ENCODE data around the gene KRT40. TPM values are rescaled to one million over a fixed set of nuclear protein-coding genes. Genes with fewer than 3 reads are reported as not detected.
"Not testable (repeated sequence)": the region's sequence is repeated elsewhere in the genome, so short reads cannot be mapped to it uniquely, and the experiment has no call there.

Gene KRT40
- total RNA-seq = not detected

GRCh38 chr17:40984226-40984625 lies at the start of gene KRT40:
TSS of gene KRT40 (minus strand) at chr17:40984326. CDS start at chr17:40984273, 53 bp downstream.
- no peak for DNase-seq (ENCODE audit: low spot score)

DNA sequence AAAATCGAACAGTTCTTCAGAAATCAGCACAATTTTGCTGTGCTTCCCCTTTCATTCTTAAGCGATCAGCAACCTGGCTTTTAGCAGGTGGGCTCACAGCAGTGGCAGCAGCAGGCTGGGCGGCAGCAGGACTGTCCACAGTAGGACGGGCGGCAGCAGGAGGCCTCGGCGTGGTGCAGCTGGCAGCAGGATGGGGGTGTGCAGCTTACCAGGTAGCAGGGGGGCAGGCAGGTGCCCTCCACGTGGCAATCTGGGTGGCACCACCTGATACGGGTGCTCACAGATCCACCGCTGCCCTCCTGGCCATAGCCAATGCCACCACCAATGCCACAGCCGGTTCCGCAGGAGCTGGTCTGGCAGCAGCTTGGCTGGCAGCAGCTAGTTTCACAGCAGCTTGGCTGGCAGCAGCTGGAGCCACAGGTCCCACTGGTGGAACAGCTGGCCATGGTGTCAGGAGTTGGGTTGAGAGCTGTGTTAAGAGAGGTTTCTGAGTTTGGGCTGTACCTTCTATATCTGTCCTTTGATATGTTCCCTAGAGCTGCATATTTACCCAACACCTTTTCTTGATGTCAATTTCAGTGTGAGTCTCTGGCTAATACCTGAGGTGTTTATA lies 45.6 kb upstream of the KRT40 start, which contains the start of gene KRTAP1-4:
KRTAP1-4 (minus strand) TSS at position 563 of the 613 bp plus-strand sequence; CDS start at position 446, 117 bp downstream.
- no peak for DNase-seq (ENCODE audit: low spot score)

GRCh38 chr17:41026715-41027471 lies 42.8 kb upstream of the KRT40 start, which contains the start of gene KRTAP1-5:
TSS of gene KRTAP1-5 (minus strand) at chr17:41027208. CDS start at chr17:41027155, 53 bp downstream.
- DNase-seq (ENCODE audit: low spot score) = no peak

DNA sequence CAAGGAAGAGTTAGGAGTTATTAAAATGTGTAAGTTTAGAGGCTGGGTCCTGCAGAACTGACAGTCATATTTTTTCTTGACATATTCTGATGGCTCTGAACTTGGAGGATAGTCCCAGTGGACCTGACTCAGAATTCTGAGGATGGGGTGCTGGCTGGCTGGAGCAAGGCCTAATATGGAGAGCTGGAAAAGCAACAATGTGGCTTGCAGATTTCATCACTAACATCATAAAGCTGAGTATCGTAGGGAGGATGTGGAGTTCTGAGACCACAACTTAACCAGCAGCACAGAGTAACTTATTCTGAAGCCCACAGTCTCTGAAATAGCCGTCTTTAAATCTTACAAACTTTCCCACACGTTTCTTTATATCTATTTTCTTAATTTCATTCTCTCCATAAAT lies 40.6 kb upstream of the KRT40 start:
- no peak for DNase-seq (ENCODE audit: low spot score)

DNA sequence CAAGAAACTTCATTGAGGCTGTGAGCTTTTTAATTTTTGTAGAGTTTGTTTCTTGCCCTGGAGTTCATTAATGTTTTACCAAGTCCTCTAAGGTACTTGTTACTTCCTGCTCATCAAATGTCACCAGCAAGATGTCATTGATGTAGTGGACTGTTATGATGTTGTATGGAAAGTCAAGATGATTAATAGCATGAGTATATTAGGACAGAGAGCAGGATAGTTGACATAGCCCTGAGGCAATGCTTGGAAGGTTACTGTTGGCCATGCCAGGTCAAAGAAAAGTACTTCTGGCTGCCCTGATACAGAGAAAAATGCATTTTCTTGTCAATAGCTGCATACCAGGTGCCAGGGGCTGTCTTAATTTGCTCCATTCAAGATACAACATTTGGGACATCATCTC lies 36.2 kb upstream of the KRT40 start:
- DNase-seq (ENCODE audit: low spot score) = no peak

DNA sequence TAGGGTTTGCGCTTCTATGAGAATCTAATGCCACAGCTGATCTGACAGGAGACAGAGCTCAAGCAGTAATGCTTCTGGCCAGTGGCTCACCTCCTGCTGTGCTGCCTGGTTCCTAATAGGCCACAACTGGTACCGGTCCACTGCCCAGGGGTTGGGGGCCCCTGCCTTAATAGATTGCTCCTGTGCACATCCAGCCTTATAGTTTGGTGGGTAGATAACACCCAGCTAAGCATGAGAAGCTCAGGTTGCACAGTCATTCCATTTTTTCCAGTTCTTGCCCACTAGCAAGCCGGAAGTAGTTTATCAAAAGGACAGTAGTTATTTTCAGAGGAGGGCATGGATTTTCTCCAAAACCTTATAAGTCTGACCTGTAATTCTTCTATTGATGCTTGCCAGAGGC lies 35.3 kb upstream of the KRT40 start:
- DNase-seq (ENCODE audit: low spot score) = no peak

DNA sequence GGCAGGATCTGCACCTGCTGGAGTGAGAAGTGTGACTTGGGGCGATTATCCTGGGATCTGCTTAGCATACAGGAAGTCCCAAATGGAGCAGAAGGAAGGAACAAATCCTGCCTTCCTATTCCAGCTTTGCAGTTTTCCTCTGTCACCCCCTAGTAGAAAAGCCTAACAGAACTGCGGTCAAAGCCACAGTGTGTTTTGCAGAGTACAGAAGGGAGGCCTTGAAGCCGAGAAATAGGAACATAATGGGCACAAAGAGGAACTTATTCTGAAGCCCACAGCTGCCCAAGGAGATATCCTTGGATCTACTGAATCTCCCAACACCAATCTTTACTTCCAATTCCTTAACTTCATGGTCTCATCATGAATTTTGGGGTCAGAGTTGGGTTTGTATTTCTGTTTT lies 34.4 kb upstream of the KRT40 start:
- DNase-seq (ENCODE audit: low spot score) = no peak

- DNase-seq (ENCODE audit: low spot score) = no peak
Measured at GRCh38 chr17:41016578-41017215, 32.6 kb upstream of the KRT40 start.

GRCh38 chr17:41015454-41015853 lies 31.3 kb upstream of the KRT40 start:
- no peak for DNase-seq (ENCODE audit: low spot score)

DNA sequence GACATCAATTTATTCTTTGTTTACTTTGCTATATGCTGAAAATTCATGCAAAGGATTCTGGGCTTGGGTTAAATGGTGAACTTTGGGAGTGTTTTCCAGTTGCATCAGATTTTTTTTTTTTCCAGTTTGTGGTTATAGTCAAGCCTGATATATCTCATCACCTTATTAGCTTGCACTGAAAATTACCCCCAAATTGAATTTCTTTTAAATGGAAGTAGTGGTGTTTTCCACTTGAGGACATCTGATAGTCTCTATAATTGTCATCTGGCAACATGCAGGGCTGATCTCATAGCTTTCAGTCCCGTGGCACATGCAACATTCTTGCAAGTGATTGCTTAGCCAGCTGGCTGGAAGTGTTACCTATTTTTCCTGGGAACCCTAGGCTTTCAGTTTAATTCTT lies 29.5 kb upstream of the KRT40 start:
- DNase-seq (ENCODE audit: low spot score) = no peak

- DNase-seq (ENCODE audit: low spot score) = no peak
Measured at GRCh38 chr17:41013181-41013580, 29.1 kb upstream of the KRT40 start.

- DNase-seq (ENCODE audit: low spot score) = no peak
Measured at GRCh38 chr17:41012326-41013120, 28.4 kb upstream of the KRT40 start.

GRCh38 chr17:41010441-41010840 lies 26.3 kb upstream of the KRT40 start:
- DNase-seq (ENCODE audit: low spot score) = no peak

- DNase-seq (ENCODE audit: low spot score) = no peak
Measured at GRCh38 chr17:41009936-41010335, 25.8 kb upstream of the KRT40 start.

- no peak for DNase-seq (ENCODE audit: low spot score)
Measured at GRCh38 chr17:41009301-41009760, 25.2 kb upstream of the KRT40 start.

DNA sequence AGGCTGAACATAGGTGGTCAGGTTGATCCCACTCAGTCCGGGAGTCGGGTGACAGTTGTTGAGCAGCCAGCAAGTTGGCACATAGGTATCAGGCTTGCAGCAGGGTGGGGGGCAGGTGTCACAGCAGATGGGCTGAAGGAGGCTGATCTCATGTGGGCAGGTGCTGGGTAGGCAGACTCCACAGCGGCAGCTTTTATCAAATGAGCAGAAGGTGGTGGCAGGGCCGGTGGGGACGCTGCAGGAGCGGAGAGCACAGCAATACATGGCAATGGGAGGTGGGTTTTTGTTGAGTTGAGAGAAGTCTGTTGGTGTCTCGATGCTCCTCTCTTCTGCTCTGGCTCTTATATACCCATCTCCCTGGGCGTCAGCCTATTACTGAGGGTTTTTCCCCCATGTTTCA lies 24.7 kb upstream of the KRT40 start, which contains the start of gene KRTAP3-1:
KRTAP3-1 (minus strand) TSS at position 318 of the 400 bp plus-strand sequence; CDS start at position 264, 54 bp downstream.
- no peak for DNase-seq (ENCODE audit: low spot score)

DNA sequence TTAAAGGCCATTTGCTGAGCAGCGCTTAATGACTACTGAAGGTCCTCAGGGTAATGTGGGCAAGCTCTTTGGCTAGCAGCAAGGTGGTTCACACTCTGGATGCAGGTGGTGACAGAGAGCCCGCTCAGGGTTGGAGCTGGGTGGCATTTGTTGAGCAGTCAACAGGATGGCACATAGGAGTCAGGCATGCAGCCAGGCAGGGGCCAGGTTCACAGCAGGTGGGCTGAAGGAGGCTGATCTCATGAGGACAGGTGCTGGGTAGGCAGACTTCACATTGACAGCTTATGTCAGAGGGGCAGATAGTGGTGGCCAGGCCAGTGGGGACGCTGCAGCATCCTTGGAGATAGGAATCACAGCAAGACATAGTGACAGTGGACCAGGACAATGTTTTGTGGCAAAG lies 20.3 kb upstream of the KRT40 start:
- no peak for DNase-seq (ENCODE audit: low spot score)

DNA sequence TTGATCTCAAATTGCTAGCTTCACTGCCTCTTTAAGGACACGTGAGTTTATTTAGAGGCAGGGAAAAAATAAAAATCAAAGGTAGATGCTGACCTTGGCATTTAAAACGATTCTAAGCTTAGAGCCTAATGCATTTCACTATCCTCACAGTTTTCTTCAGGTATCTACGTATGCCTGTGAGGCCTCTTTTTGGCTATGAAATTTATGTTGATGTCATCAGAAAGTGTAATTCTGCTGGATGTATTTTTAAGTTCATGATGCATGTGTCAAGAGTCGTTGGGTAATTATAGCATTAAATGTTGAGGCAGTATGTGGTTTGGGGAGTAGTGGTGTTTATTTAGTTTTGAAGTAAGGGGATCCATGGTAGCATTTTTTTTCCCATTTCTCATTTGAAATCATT lies 19.8 kb upstream of the KRT40 start:
- no peak for DNase-seq (ENCODE audit: low spot score)

GRCh38 chr17:41002814-41003213 lies 18.7 kb upstream of the KRT40 start:
- no peak for DNase-seq (ENCODE audit: low spot score)

DNA sequence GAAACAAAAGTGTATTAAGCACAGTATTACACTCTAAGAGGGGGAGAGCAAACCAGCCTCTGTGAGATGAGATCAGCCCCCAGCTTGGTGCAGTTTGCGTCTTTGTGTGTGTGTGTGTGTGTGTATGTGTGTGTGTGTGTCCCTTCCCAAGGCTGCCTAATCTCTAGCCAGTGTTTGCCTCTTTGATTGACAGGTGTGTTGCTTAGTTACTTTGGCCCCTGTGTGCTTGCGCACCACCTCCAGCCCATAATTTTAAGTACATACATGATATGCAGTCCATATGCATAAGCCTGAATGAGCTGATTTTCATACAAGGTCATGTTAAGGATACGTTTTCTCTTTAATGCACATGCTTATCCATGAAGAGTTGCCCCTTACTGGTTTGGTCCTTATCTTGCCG lies 17.7 kb upstream of the KRT40 start:
- no peak for DNase-seq (ENCODE audit: low spot score)

DNA sequence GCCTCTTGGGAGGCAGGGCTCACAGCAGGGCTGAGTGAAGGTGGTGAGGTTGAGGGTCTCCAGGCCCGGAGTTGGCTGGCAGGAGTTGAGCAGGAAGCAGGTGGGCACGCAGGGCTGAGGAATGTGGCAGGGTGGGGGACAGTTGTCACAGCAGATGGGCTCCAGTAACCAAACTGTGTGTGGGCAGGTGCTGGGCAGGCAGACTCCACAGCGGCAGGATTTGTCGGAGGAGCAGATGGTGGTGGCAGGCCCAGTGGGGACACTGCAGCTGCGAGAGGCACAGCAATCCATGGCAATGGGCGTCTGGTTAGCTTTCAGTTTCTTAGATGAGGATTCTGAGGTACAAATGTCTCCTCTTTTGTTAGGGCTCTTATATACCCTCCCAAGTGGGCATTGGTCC lies 15.4 kb upstream of the KRT40 start, which contains the start of gene KRTAP3-2:
KRTAP3-2 (minus strand) TSS at position 344 of the 400 bp plus-strand sequence; CDS start at position 291, 53 bp downstream.
- not testable (repeated sequence) for DNase-seq (ENCODE audit: low spot score)

DNA sequence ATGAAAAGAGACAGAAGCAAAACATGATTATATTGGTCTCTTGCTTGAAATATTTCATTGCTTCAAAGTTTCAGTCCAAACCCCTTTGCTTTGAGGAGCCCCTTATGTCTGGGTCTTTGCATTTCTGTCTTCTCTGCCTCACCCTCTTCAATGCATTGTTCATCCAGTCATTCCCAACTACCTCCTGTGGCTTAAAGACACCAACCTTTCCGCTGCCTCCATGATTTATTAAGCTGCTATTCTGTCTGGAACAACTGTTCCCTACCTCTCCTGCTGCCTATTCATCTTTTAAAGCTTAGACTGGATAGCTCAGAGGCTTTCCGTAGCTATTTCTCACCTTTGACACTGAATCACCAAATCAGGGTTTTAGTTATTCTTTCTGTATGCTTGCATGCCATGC lies 13.2 kb upstream of the KRT40 start:
- DNase-seq (ENCODE audit: low spot score) = no peak
